ENCODE measurements around the gene CFAP73.
"Not testable (repeated sequence)": the region's sequence is repeated elsewhere in the genome, so short reads cannot be mapped to it uniquely, and the experiment has no call there.

The CFAP73 gene

GRCh38 chr12:113149361-113150150 lies at the start of gene CFAP73:
Gene CFAP73 (plus strand): TSS chr12:113149724. CDS start chr12:113149858, 134 bp downstream.
- no peak for DNase-seq (ENCODE audit: low read depth in 1 of 2, low spot score in 1 of 2)

GRCh38 chr12:113099764-113100163 lies 49.8 kb upstream of the CFAP73 start:
- DNase-seq (ENCODE audit: low read depth in 1 of 2, low spot score in 1 of 2), result no peak

DNA sequence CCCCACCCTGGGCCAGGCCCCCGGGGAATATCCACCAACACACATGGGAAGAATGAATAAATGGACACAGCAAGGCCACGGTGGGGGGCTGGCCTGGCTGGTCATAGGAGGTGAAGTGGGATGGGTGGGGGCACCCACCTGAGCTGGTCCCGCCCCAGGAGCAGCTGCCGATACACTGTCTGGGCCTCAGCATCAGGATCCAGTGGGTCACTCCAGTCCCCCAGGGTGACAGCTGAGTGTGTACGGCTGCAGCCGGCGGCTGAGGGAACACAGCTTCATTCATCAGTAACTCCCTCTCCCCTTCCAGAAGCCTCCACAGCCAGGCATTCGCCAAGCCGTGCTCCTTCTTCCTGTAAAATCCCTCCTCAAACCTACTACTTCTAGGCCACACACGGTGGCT lies 47.8 kb upstream of the CFAP73 start:
- DNase-seq (ENCODE audit: low read depth in 1 of 2, low spot score in 1 of 2), result no peak

DNA sequence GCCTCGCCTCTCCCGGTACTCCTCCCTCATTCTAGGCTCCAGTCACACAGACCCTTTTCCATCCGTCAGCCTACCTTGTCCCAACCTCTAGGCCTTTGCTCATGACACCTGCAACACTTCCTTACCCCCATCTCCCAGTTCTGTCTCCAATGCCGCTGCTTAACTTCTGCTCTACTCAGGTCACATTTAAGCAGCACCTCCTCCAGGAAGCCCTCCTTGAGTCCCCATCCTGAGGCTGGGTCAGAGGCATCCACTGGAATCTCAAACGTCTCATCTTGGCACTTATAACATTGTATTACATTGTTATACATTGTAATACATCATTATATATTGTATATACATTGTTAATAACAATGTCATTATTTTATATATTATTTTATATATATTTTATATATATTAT lies 46.7 kb upstream of the CFAP73 start:
- DNase-seq (ENCODE audit: low read depth in 1 of 2, low spot score in 1 of 2), result no peak

GRCh38 chr12:113103756-113104450 lies 45.6 kb upstream of the CFAP73 start:
- DNase-seq (ENCODE audit: low read depth in 1 of 2, low spot score in 1 of 2), result peak; percentile 40 to 53

- DNase-seq (ENCODE audit: low read depth in 1 of 2, low spot score in 1 of 2), result no peak
Measured at GRCh38 chr12:113104953-113105510, 44.5 kb upstream of the CFAP73 start.

DNA sequence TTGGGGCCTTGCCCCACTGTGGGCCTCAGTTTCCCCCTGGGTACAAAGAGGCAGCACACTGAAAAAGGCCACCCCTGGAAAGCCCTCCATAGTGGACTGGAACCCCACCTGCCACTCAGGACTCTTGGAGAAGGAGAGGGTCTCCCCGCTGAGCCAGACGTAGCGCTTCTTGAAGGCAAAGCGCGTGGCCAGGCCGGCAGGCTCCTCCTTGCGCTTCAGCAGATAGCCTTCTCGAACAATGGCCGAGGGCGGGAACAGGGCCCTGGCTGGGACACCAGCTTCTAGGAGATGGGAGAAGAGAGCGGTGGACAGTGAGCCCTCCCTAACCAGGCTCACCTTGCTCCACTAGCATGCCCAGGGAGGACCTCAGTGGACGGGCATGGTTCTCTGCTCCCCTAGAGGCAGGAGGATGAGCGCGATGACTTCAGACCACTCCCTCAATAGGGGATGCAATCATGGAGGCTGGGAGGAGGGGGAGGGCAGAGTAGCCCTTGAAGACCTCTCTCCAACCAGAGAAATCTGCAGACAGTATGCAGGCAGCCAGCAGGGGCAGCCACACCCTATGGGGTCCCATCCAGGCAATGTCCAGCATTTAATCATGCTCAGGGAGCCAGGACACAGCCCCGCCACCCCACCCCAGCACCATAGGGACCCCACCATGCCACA lies 43.8 kb upstream of the CFAP73 start:
- no peak for DNase-seq (ENCODE audit: low read depth in 1 of 2, low spot score in 1 of 2)

- no peak for DNase-seq (ENCODE audit: low read depth in 1 of 2, low spot score in 1 of 2)
Measured at GRCh38 chr12:113106361-113106760, 43.2 kb upstream of the CFAP73 start.

GRCh38 chr12:113108308-113108707 lies 41.2 kb upstream of the CFAP73 start:
- no peak for DNase-seq (ENCODE audit: low read depth in 1 of 2, low spot score in 1 of 2)

GRCh38 chr12:113109360-113109759 lies 40.2 kb upstream of the CFAP73 start:
- DNase-seq (ENCODE audit: low read depth in 1 of 2, low spot score in 1 of 2), result no peak

GRCh38 chr12:113109872-113110599 lies 39.5 kb upstream of the CFAP73 start:
- no peak for DNase-seq (ENCODE audit: low read depth in 1 of 2, low spot score in 1 of 2)

DNA sequence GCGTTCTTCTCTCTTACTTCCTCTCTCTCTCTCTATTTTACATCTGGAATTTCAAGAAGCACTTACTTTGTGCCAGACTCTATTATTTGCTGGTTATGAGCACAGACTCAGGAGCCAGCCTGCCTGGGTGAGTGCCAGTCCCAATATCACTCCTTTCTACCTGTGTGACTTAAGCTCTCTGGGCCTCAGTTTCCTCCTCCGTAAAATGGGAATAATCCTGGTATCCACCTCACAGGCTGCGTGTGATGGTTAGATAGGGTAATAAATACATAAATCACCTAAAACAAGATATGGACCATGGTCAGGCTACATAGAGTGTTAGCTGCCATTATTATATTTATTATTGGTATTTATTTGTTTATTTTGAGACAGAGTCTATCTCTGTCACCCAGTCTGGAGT lies 38.3 kb upstream of the CFAP73 start:
- DNase-seq (ENCODE audit: low read depth in 1 of 2, low spot score in 1 of 2), result no peak

DNA sequence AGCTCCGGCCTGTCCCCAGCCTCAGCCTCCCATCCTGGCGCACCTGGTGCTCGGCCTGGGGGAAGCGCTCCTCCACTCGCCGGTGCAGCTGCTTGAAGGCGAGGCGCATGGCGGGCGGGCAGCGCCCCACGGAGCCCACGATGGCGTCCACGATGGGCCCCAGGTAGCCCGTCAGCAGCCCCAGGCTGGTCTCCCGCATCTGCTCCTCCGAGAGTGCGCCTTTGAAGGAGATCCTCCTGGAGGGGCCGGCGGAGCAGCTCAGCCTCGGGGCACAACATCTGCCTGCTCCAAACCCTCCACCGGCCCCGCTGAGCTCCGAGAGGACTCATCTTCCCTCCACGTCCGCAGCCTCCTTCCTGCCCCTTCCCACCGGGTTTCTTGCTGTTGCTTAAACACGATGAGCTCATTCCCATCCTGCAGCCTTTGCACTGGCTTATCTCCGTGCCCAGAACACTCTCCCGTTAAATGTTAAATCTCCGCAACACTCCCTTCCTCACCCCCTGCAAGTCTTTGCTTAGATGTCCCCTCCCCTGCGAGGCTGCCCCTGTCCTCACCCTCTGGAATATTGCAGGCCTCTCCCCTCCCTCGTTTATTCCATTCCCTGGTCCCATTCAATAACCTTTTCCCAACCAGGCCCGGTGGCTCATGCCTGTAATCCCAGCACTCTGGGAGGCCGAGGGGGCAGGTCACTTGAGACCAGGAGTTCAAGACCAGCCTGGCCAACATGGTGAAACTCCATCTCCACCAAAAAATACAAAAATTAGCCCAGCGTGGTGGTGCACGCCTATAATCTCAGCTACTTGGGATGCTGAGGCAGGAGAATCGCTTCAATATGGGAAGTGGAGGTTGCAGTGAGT lies 37.3 kb upstream of the CFAP73 start:
- no peak for DNase-seq (ENCODE audit: low read depth in 1 of 2, low spot score in 1 of 2)

DNA sequence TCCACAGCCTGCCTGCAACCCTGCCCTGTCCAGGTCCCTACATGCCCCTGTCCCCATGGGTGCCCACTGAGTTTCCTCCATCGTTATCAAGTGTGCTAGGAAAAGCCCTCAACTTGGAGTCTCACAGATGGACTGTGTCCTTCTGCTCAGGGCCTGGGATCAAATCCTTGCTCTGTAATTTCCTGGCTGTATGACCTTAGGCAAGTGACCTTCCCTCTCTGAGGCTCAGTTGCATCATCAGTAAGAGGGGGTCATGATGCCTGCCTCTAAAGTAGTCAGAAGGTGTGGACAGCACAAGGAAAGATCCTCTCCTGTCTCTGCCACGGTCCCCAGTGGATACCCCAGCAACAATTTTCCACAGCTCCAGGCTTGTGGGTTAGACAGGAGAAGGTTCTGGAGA lies 36.1 kb upstream of the CFAP73 start:
- no peak for DNase-seq (ENCODE audit: low read depth in 1 of 2, low spot score in 1 of 2)

GRCh38 chr12:113114447-113115178 lies 34.9 kb upstream of the CFAP73 start:
- DNase-seq (ENCODE audit: low read depth in 1 of 2, low spot score in 1 of 2), result no peak

DNA sequence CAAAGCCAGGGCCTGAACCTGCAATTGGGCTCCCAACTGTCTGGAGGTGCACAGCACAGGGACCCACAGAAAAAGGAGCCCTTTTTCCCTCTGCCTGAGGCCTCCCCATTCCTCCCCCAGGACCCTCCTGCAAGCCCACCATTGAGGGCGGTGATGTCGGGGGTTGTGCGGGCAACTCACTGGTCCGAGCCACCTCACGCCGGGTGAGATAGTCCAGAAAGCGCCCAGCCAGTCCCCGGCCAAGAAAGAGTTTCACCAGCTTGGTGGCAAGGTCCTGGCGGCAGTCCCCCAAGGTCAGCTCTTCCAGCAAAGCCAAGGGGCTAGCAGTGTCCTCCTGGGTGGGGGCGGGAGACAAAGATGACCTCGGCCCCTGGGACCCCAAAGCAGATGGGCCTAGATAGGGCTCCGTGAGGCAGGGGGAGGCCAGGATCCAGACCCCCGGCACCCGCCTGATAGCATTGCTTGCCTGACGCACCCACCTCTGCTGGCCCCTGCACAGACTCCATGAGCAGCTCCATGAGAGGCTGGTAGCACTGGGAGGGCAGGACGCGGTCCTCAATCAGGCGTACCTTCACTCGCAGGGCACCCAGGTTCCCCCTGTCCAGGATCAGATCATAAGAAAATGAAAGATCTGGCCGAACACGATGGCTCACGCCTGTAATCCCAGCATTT lies 33.9 kb upstream of the CFAP73 start:
- no peak for DNase-seq (ENCODE audit: low read depth in 1 of 2, low spot score in 1 of 2)

GRCh38 chr12:113116875-113117274 lies 32.6 kb upstream of the CFAP73 start:
- no peak for DNase-seq (ENCODE audit: low read depth in 1 of 2, low spot score in 1 of 2)

GRCh38 chr12:113117684-113118083 lies 31.8 kb upstream of the CFAP73 start:
- not testable (repeated sequence) for DNase-seq (ENCODE audit: low read depth in 1 of 2, low spot score in 1 of 2)

GRCh38 chr12:113118142-113118541 lies 31.4 kb upstream of the CFAP73 start:
- no peak for DNase-seq (ENCODE audit: low read depth in 1 of 2, low spot score in 1 of 2)

Data from stimulated activated CD4-positive, alpha-beta T cell treated with anti-CD3 and anti-CD28 coated beads, Interleukin-15, amount 100 ng/mL, for 1 hour (primary cell).